Right ventricle myocardium inferior (tissue), 1 donor: ENCODE data around the gene MAPK8. TPM values are rescaled to one million over a fixed set of nuclear protein-coding genes. Genes with fewer than 3 reads are reported as not detected.

Experiments used
- ATAC-seq: fragments of 200-7000 bp; cut with Tn5 transposase; one replicate; pipeline ENCODE4 v1.9.1; 2020; ENCODE audit warnings: mild to moderate bottlenecking, moderate library complexity
- DNase-seq: peaks from one replicate; pipeline ENCODE4 v3.0.0; 2021; ENCODE audit errors: missing footprints
- intact Hi-C: fragments of 100-400 bp; cut with DNase I; formaldehyde crosslinking; loops from one replicate; pipeline ENCODE4 v1.11.0; 2022
- total RNA-seq: library from RNA; stranded (reverse); fragmentation: NEBNext Ultra II Directional; extraction: Animal tissue kit (Norgen Biotek cat#: 25700); gene quantifications from one replicate; pipeline ENCODE4 v1.2.1, GENCODE V29; 2021
- donor health status: DM: no; HTN: yes; CAD: no; lungs with severe emphysema.

MAPK8 gene
- total RNA-seq, 1 donor from 2014 or later: 29.5 TPM

DNA sequence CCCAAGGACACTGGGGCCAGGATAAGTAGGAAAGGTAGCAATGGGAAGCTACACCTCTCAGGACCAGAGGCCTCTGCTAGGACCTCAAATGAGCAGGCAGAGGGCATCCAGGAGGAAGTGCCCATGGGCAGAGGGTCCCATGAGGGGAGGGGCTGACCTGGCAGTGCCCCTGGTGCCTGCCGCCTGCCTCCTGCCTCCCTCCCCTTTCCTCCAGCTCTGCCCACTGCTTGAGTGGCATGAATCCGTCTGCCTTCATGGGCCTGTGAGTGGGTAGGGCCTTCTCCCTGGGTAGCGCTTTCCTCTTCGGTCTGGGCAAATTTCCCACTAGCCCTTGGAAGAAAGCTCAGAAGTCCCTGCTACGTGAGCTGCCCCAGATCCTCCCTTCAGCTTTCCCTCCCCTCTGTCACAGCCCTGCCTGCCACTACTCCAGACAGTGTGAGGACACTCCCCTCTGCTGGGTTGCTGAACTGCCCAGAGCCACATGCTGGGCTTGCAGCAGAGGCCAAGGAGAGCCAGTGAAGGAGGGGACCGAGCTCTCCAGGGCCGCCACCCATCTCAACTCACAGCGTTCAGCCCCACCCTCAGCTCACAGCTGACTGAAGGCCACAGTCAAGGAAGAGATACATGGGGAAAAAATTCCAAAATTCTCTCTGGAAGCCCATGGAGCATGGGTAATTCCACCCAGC, 157.0 kb downstream of the MAPK8 start:
- intact Hi-C loops: no loop called here
- DNase-seq: no peak
- ATAC-seq: no peak

DNA sequence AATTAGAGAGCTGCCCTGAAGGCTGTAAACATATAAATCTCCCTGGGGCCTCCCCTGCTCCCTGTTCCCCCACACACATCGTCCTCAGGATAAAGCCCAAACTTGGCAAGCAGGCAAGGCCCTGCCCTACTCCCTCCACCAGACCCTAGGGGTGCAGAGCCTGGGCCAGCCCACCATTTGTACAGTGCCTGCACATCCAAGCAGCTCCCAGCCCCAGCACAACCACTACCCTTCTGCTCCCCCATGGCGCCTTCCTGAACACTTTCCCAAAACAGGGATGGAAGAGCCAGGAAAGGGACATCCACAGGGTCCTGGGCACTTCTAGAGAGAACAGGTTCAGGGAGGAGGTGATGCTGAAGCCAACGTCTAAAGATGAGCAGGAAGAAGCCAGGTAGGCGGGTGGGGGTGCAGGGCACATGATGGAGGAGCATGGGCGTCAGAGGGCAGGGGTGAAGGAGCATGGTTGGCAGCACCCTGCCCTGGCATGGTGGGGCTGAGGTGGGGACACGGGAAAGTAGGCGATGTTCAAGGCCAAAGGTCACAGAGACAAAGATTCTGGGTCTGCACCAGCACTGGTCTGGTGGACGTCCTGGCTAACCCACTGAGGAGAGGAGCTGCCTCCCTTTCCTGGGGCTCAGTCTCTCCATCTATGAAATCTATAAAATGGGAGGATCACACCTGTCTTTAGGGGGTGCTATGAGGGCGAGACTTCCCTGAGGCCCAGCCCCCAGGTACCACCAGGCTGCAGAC, 157.8 kb downstream of the MAPK8 start:
- intact Hi-C loops: no loop called here
- DNase-seq: no peak
- no peak for ATAC-seq

DNA sequence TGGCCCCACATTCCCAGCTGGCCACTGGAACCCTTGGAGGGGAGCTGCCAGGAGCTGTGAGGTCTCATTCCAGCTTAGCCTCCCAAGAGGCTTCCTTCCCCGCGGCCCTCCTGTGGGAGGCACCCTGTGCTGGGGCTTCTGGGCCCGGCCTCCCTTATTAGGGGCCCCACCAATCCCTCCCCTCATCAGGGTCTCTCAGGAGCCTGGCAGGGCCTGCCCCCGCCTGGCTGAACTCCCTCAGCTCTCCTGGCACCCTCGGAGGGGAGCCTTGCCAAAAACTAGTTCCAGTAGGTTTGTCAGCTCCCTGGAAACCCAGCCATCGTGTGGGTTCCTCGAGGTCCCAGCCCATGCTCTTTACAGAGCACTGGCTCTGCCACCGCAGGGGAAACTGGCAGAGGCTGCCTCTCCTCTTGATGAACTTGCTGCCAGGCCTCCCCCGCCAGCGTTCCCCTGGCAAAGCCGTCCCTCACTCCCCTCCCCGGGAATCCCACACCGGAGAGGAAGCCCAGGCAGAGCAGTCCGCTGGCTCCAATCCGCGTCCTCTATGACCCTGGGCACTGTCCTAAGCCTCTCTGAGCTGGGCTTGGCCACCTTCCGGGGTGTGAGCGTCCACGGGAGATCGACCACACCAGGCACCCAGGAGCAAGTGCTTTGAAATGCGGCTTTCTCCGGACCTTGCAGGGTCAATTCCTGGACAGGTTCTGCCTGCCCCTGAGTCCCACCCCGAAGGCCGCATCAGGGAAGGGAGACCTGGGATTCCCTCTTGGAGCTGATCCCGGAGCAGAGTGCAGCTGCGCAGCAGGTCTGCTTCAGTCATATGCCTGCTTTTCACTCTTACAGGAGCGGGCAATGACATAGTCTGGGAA, 158.6 kb downstream of the MAPK8 start:
- intact Hi-C loops: no loop called here
- DNase-seq: peak; percentile 78
- ATAC-seq: peak; percentile 88

DNA sequence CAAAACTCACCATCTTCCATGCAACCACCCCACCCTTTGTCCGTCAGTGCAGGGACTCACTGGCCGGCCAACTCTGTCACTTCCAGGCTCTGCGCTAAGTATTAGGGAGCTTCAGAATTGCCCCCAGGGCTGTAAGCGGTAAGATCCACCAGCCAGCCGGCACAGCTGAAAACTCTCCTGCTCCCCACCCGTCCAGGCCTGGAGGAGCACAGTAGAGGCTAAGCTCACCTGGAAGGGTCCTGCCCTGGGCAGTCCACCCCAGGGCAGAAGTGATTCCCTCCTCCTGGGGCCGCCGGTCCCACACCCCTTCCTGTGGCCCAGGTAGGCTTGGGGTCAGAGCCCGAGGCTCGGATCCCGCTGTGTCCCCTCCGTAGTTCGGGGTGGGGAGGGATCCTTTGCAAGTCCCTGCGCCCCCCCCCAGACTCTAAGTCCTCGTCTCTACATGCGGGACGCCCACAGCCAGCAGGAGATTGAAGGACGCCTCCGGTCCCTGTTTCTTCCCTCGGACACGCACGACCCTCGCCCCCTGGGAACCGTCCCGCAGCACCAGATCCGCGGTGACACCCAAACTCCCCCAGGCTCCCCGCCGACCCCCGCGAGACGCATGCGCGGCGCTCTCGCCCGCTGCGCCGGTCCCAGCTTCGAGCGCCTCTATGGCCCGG, 159.5 kb downstream of the MAPK8 start:
- intact Hi-C loops: no loop called here
- DNase-seq (no peak), ATAC-seq (no peak)

DNA sequence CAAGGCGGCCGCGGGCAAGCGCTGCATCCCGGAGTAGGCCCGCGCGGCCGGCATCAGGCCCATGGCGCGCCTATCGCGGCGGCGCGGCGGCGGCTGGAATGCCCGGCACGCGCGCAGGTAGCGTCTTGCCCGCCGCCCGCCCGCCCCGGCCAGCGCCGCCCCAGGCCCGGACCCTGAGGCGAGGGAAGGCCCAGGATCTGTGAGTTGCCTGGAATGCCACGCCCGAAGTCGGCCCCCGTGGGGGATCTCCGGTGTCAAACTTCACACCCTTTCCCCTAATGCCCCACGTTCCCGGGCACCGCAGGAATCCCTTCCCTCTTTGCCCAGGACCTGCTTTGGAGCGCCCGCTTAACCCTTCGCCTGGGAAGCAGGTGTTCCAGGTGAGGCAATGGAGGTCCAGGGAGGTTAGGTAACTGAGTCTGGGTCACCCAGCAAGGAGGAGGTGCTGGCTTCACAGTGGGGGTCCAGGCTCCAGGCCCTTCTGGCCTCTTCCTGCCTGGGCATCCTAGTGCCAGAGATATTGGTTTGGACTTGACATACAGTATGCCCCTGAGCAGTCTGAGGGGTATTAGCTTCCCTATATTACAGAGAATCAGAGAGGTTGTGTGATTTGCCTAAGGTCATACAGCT, 160.2 kb downstream of the MAPK8 start:
- DNase-seq (no peak), ATAC-seq (no peak)
- intact Hi-C loops: no loop called here

DNA sequence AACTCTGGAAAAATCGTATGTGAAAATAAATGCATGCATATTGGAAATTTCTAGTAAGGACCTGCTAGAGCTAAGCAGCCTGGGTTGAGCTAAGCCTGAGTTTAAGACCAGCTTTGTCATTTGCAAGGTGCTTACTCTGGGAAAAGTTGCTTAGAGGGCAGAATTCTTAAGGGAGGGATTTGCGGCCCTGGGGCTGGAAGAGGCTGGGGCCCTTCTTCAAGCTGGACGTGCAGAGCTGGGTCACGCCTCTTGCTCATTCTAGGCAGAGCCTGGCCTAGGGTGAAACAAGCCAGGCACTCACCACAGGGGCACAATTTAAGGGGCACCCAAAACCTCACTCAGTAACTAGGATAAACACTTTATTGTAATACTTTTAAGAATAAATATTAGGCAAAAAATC, 161.2 kb downstream of the MAPK8 start:
- intact Hi-C loops: no loop called here
- ATAC-seq (no peak), DNase-seq (no peak)

DNA sequence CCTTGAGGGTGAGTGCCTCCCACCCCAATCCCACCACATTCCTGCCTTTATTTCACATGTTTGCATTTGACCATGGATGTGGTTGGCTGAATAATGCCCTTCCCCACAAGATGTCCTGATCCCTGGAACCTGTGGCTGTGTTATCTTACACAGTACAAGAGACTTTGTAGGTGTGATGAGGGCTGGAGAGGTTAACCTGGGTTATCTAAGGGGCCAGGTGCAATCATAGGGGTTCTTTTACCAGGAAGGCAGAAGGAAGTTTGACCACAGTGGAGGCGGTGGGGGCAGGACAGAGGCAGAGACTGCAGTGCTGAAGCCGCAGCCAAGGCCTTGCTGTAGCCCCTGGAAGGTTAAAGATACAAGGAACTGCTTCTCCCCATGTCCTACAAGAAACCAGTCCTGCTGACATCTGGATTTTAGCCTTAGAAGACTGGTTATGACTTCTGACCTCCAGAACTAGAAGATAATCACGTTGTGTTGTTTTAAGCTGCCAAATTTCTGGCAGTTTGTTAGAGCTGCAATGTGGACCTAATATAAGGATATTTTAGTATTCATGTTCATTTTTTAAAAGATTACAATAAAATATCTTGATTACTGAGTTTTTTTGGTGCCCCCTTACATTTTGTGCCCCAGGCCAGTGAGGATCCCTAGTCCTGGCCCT, 161.8 kb downstream of the MAPK8 start:
- intact Hi-C loops: no loop called here
- DNase-seq (no peak), ATAC-seq (no peak)

DNA sequence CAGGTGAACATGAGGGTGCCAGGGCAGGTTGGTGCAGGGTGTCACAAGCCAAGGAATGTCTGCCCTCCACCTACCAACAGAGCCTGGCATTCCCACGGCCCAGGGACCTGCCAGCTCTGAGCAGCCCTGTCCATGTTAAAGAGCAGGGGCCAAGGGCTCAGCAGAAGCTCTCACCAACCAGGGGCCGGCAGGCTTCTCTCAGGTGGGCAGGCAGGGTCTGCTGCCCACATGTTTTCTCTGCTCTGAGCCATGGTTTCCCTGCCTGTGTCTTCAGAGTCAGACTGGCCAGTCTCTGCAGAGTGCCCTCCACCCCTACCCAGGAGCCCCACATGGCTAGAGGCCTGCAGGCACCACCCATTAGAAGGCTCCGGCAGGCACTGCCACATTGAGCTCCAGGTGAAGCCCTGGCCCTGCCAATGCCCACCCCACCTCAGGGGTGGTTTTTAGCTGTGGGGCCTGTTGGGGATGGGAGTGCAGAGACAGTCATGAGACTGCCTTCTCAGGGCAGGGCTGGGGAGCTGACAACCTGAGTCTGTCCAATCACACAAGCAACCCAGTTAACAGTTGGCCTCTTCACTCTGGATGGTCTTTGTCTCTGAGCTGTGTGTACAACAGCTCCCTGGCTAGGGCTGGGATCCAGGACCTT, 162.5 kb downstream of the MAPK8 start:
- ATAC-seq (no peak), DNase-seq (no peak)

DNA sequence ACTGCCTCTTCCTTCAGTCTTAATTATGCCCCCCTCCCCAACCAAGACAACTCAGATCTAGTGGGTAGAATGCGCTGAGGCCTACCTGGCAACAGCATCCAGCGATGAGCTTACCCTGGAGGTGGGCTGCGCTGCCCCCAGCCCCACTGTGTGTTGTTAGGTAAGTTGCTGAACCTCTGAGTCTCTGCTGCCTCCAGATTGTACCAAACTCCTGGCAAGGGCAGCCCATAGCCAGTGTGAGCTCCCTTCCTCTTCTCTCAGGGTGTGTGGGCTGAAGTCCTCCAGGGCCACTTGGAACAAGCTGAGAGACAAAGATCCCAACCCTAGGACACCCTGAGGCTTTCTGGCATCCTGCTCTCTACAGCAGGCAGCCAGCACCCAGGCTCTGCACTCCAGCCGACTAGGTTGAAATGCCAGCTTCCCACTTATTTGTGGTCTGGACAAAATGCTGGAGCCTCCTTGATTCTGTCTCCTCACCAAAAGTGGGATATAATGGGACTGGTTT, 163.1 kb downstream of the MAPK8 start:
- intact Hi-C loops: no loop called here

More for the DNA sequence above, 162.5 kb downstream of the MAPK8 start:
- intact Hi-C loops: no loop called here

DNA sequence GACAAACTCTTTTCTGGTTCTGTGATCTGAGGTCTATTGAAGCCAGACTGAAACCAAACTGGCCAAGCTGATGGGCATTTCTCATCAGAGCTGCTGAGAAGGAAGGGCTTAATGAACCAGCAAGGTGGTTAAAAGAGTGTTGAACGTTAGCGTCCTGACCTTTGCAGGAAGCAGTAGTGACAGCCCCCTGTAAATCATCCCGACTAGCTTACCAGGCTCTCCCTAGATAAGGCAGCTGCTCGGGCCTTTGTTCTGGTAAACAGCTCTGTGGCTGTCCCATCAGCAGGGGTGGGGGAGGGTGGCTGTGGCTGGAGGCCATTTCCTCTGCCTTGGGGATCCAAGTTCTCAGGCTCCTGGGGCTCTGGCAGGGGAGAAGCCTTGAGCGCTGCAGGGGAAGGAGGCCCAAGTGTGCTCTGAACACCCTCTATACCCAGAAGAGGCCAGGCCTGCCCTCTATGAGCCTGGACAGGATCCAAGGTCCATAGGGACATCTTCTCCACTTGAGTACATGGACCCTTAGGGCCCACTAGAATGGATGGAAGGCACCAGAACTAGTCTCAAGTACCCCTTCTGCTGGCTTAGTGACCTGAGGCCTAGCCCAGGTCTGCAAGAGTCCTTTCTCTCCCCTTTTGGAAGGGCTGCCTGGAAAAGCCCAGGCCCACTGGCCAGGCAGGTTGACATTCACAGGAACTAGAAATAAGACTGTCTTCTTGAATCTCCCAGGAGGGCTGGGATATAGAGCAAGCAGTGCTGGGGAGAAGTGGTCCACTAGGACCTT, 163.8 kb downstream of the MAPK8 start:
- intact Hi-C loops: no loop called here
- DNase-seq: no peak
- ATAC-seq: no peak

More for the DNA sequence above, 163.1 kb downstream of the MAPK8 start:
- DNase-seq (no peak), ATAC-seq (no peak)

DNA sequence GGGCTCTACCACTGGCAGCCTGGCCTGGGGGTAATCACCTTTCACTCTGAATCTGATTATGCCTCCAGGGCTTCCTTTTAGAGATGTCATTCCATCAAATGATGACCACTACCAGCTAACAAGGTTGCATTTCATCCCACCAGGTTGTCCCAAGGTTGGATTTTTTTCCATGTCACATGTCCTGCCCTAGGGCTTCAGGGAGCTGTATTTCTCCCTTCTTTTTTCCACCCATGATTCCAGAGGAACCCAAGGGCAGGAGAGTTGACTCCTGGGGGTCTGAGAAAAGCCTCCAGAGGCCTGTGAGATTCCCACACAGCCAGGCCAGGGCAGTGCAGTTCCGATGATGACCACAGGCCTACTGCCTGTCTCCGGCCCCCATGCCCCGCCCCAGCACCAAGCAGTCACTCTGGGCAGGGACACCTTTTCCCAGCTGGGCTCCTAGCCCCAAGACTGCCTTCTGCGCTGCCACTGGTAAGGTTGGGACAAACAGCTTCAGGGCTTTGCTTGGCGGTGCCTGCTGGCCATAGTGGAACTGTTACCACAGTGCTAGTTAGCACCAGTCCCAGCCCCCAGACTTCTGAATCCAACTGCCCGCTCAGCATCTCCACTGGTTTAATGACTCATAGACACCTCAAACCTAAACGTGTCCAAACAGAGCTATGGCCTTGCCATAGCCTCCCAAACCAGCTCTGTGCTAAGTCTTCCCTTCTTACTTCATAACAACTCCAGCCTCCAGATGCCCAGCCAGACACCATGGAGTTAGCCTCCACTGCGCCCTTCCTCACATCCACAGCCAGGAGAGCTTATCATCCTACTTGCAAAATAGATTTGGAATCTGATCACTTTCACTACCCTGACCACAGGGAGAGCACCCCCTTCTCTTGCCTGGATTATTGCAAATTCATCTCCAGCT, 164.7 kb downstream of the MAPK8 start:
- intact Hi-C loops: no loop called here
- no peak for DNase-seq
- no peak for ATAC-seq

DNA sequence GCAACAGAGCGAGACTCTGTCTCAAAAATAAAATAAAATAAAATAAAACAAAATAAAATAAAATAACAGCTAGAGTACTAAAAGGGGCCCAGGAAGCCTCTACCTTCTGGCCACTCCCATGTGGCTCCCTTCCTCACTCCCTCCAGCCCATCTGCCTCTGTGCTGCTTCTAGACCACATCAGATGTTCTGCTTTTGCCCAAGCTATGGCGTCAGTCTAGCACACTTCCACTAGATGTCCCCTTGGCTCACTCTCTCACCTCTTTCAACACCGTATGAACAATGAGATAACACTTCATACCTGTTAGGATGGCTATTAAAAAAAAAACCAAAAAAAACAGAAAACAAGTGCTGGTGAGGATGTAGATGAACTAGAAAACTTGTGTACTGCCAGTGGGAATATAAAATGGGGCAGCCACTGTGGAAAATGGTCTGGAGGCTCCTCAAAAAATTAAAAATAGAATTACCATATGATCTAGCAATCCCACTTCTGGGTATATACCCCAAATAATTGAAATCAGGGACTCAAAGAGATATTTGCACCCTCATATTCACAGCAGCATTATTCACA, 166.1 kb downstream of the MAPK8 start:
- no peak for DNase-seq
- intact Hi-C loops: no loop called here
- no peak for ATAC-seq

DNA sequence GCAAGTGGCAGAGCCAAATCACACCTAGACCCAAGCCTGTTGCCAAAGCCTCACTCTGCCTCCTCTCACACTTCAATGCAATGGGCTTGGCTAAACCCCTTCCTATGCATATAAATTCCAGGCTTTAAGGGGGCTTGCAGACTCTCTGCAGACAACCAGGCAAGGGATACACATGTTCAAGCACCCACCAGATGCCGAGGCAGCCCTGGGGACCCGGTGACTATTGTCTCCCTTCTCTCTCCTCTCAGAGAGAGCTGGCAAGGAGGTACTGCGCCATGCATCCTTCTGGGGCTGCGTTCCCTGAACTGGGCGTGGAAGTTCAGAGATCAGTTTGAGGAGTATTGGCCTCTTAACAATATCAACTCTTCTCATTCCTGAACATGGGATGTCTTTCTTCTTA, 167.2 kb downstream of the MAPK8 start:
- no peak for ATAC-seq

DNA sequence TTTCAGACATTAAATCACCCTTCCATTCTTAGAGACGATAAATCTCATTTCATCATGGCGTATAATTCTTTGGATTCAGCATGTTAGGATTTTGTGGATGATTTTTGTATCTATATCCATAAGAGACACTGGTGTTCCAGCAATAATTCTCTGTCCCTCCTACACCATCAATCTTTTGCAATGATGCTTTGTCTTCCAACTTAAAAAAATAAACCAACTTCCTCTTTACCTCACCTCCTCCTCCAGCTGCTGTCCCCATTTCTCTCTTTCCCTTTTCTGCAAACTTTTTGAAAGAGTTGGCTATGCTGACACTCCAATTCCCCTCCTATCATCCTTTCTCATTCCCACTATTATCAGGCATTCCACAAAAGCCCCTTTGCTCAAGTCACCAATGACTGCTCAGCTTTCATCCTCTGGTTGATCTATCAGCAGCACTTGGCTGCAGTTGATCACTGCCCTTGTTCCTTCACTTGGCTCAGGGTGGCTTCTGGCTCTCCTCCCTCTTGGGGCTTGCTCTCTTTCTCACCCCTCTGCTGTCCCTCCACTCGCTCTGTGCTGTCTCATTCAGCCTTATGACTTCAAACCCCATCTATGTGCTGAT, 168.4 kb downstream of the MAPK8 start:
- DNase-seq (no peak), ATAC-seq (no peak)
- intact Hi-C loops: no loop called here

More for the DNA sequence above, 167.2 kb downstream of the MAPK8 start:
- no peak for DNase-seq
- intact Hi-C loops: no loop called here

DNA sequence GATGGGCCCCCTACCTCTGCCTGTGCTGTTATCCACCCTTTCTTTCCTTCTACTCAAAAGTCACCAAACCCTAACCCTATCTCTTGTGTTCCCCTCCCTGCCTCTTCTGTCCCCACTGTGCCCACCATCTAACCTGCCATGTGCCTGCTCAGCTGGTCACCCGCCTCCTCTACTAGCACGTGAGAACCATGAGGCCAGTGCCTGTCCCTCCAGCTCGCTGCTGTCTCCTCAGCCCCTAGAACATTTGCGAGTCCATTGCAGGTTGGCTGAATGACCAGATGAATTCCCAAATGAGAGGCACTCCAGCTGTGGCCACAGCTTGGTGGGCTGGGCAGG, 169.4 kb downstream of the MAPK8 start:
- intact Hi-C loops: no loop called here
- ATAC-seq (no peak), DNase-seq (no peak)
